Cortex of kidney (tissue), 1 donor: ENCODE results near the gene CERS5.

ENCODE experiments used
- DNase-seq: peaks from one replicate; lab custom pipeline; 2025; lab: John Stamatoyannopoulos, UW

CERS5 gene

GRCh38 chr12:50127546-50127945, 39.6 kb downstream of the CERS5 start:
- no peak for DNase-seq

GRCh38 chr12:50123203-50123602, 44.0 kb downstream of the CERS5 start:
- DNase-seq, result no peak

GRCh38 chr12:50121641-50122040, 45.5 kb downstream of the CERS5 start:
- no peak for DNase-seq

GRCh38 chr12:50120953-50121352, 46.2 kb downstream of the CERS5 start:
- DNase-seq, result no peak

GRCh38 chr12:50120521-50120920, 46.6 kb downstream of the CERS5 start:
- no peak for DNase-seq

- no peak for DNase-seq
Observed at GRCh38 chr12:50119387-50119786, 47.8 kb downstream of the CERS5 start.

GRCh38 chr12:50117057-50117622, 50.0 kb downstream of the CERS5 start:
- no peak for DNase-seq

- no peak for DNase-seq
Observed at GRCh38 chr12:50112456-50113218, 54.5 kb downstream of the CERS5 start.

GRCh38 chr12:50111693-50112455, 55.3 kb downstream of the CERS5 start, which contains the start of gene COX14:
Gene COX14 (plus strand): TSS chr12:50112236. CDS start chr12:50120044, 7,808 bp downstream.
- peak; percentile 86 for DNase-seq

GRCh38 chr12:50111395-50111692, 55.8 kb downstream of the CERS5 start:
- DNase-seq, result no peak

GRCh38 chr12:50110762-50111351, 56.3 kb downstream of the CERS5 start:
- DNase-seq, result no peak

GRCh38 chr12:50110127-50110761, 56.9 kb downstream of the CERS5 start:
- DNase-seq, result no peak

GRCh38 chr12:50109319-50109718, 57.9 kb downstream of the CERS5 start:
- no peak for DNase-seq

- DNase-seq, result no peak
Observed at GRCh38 chr12:50107416-50108268, 59.5 kb downstream of the CERS5 start.

GRCh38 chr12:50106907-50107306, 60.3 kb downstream of the CERS5 start:
- no peak for DNase-seq

- DNase-seq, result no peak
Observed at GRCh38 chr12:50105913-50106450, 61.2 kb downstream of the CERS5 start.

GRCh38 chr12:50104417-50105366, 62.5 kb downstream of the CERS5 start:
- no peak for DNase-seq

- DNase-seq, result peak; percentile 59
Observed at GRCh38 chr12:50103767-50104321, 63.3 kb downstream of the CERS5 start, which contains the start of gene GPD1. Gene GPD1 (plus strand): TSS chr12:50104008. CDS start chr12:50104051, 43 bp downstream.

- DNase-seq, result no peak
Observed at GRCh38 chr12:50103351-50103750, 63.8 kb downstream of the CERS5 start.
